IgD-negative memory B cell (primary cell): Measurements from ENCODE around the gene WT1. TPM values are rescaled to one million over a fixed set of nuclear protein-coding genes. Genes with fewer than 3 reads are reported as not detected.

Experiments used
- H3K27ac Mint-ChIP-seq, 3 donors: one replicate each; pipeline ENCODE4 v1.8.0; 2020 to 2022; ENCODE audit warnings: mild to moderate bottlenecking in 3 of 3, mixed read lengths in 3 of 3, moderate library complexity in 1 of 3
- H3K27me3 Mint-ChIP-seq: one replicate; pipeline ENCODE4 v1.8.0; 2021; ENCODE audit warnings: mixed read lengths
- H3K36me3 Mint-ChIP-seq: one replicate; pipeline ENCODE4 v1.8.0; 2020; ENCODE audit warnings: mild to moderate bottlenecking, mixed read lengths
- H3K4me1 Mint-ChIP-seq, 3 donors: one replicate each; pipeline ENCODE4 v1.8.0; 2020 to 2022; ENCODE audit warnings: mixed read lengths in 3 of 3, mild to moderate bottlenecking in 1 of 3
- H3K4me3 Mint-ChIP-seq, 4 donors: one replicate each; pipeline ENCODE4 v1.8.0; 2020 to 2022; ENCODE audit warnings: mild to moderate bottlenecking in 4 of 4, mixed read lengths in 4 of 4, moderate library complexity in 3 of 4
- H3K9me3 Mint-ChIP-seq, 3 donors: one replicate each; pipeline ENCODE4 v1.8.0; 2020 to 2021; ENCODE audit warnings: mixed read lengths in 3 of 3, mild to moderate bottlenecking in 1 of 3
- polyA plus RNA-seq: library from polyadenylated mRNA; unstranded; fragments of 300-500 nt; fragmentation: Illumina TruSeq; gene quantifications from one replicate; pipeline ENCODE4 v1.2.3, GENCODE V29; 2021

WT1 gene
- polyA plus RNA-seq, 1 donor from 2014 or later = not detected

GRCh38 chr11:32446227-32446626 is 10.9 kb upstream of the WT1 start:
- Mint-ChIP-seq H3K9me3 (peaks cover 0 to 2% (median 1%) of the 10 kb centered on the region in 3 donors), H3K4me3 (no peak overlapping the region), H3K27ac (no peak overlapping the region), H3K27me3 (peaks cover 14% of the 10 kb centered on the region), H3K36me3 (peaks cover 3% of the 10 kb centered on the region), H3K4me1 (no peaks in the 10 kb centered on the region)

- Mint-ChIP-seq H3K27me3 (peaks cover 25% of the 10 kb centered on the region), H3K9me3 (peaks cover 0 to 1% (median 0%) of the 10 kb centered on the region in 3 donors)
Measured at GRCh38 chr11:32444186-32444585, 8.8 kb upstream of the WT1 start.

GRCh38 chr11:32440916-32441315 is 5.6 kb upstream of the WT1 start:
- peaks cover 45% of the 10 kb centered on the region for H3K27me3 Mint-ChIP-seq
- peaks cover 0 to 2% (median 1%) of the 10 kb centered on the region in 3 donors for H3K9me3 Mint-ChIP-seq
- peaks cover 2 to 4% (median 3%) of the 10 kb centered on the region in 3 donors for H3K4me1 Mint-ChIP-seq
- no peak overlapping the region for H3K27ac Mint-ChIP-seq
- no peak overlapping the region for H3K4me3 Mint-ChIP-seq
- H3K36me3 Mint-ChIP-seq = no peaks in the 10 kb centered on the region

More at GRCh38 chr11:32444186-32444585, 8.8 kb upstream of the WT1 start:
- Mint-ChIP-seq H3K36me3 (no peaks in the 10 kb centered on the region), H3K4me3 (no peak overlapping the region), H3K27ac (no peak overlapping the region), H3K4me1 (peaks cover 1 to 4% (median 2%) of the 10 kb centered on the region in 3 donors)

- H3K4me1 Mint-ChIP-seq = peaks cover 3 to 5% (median 4%) of the 10 kb centered on the region in 3 donors
- H3K4me3 Mint-ChIP-seq = no peak overlapping the region
- peaks cover 49% of the 10 kb centered on the region for H3K27me3 Mint-ChIP-seq
- no peaks in the 10 kb centered on the region for H3K36me3 Mint-ChIP-seq
- peaks cover 0 to 2% (median 1%) of the 10 kb centered on the region in 3 donors for H3K9me3 Mint-ChIP-seq
- H3K27ac Mint-ChIP-seq = no peak overlapping the region
Measured at GRCh38 chr11:32440312-32440908, 5.1 kb upstream of the WT1 start.

GRCh38 chr11:32439501-32440210 is 4.3 kb upstream of the WT1 start:
- Mint-ChIP-seq H3K27me3 (peaks cover 49% of the 10 kb centered on the region), H3K4me1 (peaks cover 3 to 5% (median 4%) of the 10 kb centered on the region in 3 donors), H3K9me3 (peaks cover 0 to 2% (median 1%) of the 10 kb centered on the region in 3 donors), H3K4me3 (peak overlapping the region in 2 of 4 donors; percentile 17 to 54), H3K27ac (no peak overlapping the region), H3K36me3 (no peaks in the 10 kb centered on the region)

- Mint-ChIP-seq H3K27ac (no peak overlapping the region), H3K36me3 (no peaks in the 10 kb centered on the region), H3K4me1 (peaks cover 4 to 5% (median 5%) of the 10 kb centered on the region in 3 donors), H3K4me3 (no peak overlapping the region), H3K9me3 (peaks cover 0 to 2% (median 1%) of the 10 kb centered on the region in 3 donors), H3K27me3 (peaks cover 51% of the 10 kb centered on the region)
Measured at GRCh38 chr11:32438866-32439489, 3.6 kb upstream of the WT1 start.

GRCh38 chr11:32438346-32438865 is 3.1 kb upstream of the WT1 start:
- peaks cover 4 to 7% (median 5%) of the 10 kb centered on the region in 3 donors for H3K4me1 Mint-ChIP-seq
- H3K36me3 Mint-ChIP-seq = no peaks in the 10 kb centered on the region
- peak overlapping the region in 1 of 4 donors; percentile 54 for H3K4me3 Mint-ChIP-seq
- H3K9me3 Mint-ChIP-seq = peaks cover 0 to 2% (median 1%) of the 10 kb centered on the region in 3 donors
- H3K27ac Mint-ChIP-seq = no peak overlapping the region
- peaks cover 55% of the 10 kb centered on the region for H3K27me3 Mint-ChIP-seq

GRCh38 chr11:32437495-32438345 is 2.4 kb upstream of the WT1 start:
- peaks cover 4 to 7% (median 5%) of the 10 kb centered on the region in 3 donors for H3K4me1 Mint-ChIP-seq
- no peaks in the 10 kb centered on the region for H3K36me3 Mint-ChIP-seq
- H3K27me3 Mint-ChIP-seq = peaks cover 62% of the 10 kb centered on the region
- peaks cover 0 to 2% (median 1%) of the 10 kb centered on the region in 3 donors for H3K9me3 Mint-ChIP-seq
- H3K27ac Mint-ChIP-seq = no peak overlapping the region
- peak overlapping the region in 2 of 4 donors; percentile 51 to 55 for H3K4me3 Mint-ChIP-seq

- H3K4me1 Mint-ChIP-seq = peaks cover 7 to 9% (median 8%) of the 10 kb centered on the region in 3 donors
- no peaks in the 10 kb centered on the region for H3K36me3 Mint-ChIP-seq
- no peak overlapping the region for H3K27ac Mint-ChIP-seq
Measured at GRCh38 chr11:32436751-32437494, 1.6 kb upstream of the WT1 start.

GRCh38 chr11:32435942-32436750 is 807 bp upstream of the WT1 start:
- Mint-ChIP-seq H3K36me3 (no peaks in the 10 kb centered on the region), H3K4me1 (peaks cover 7 to 9% (median 8%) of the 10 kb centered on the region in 3 donors), H3K27ac (peak overlapping the region in 1 of 3 donors; percentile 60), H3K27me3 (peaks cover 69% of the 10 kb centered on the region), H3K4me3 (peak overlapping the region in 1 of 4 donors; percentile 63), H3K9me3 (peaks cover 0 to 2% (median 0%) of the 10 kb centered on the region in 3 donors)

More at GRCh38 chr11:32436751-32437494, 1.6 kb upstream of the WT1 start:
- H3K9me3 Mint-ChIP-seq = peaks cover 0 to 2% (median under 1%) of the 10 kb centered on the region in 3 donors
- H3K27me3 Mint-ChIP-seq = peaks cover 66% of the 10 kb centered on the region
- peak overlapping the region in 1 of 4 donors; percentile 13 for H3K4me3 Mint-ChIP-seq

GRCh38 chr11:32435152-32435480 is 223 bp downstream of the WT1 start:
- peaks cover 72% of the 10 kb centered on the region for H3K27me3 Mint-ChIP-seq
- H3K36me3 Mint-ChIP-seq = no peaks in the 10 kb centered on the region
- no peak overlapping the region for H3K27ac Mint-ChIP-seq
- peaks cover 7 to 9% (median 8%) of the 10 kb centered on the region in 3 donors for H3K4me1 Mint-ChIP-seq
- peaks cover 0 to 3% (median 0%) of the 10 kb centered on the region in 3 donors for H3K9me3 Mint-ChIP-seq
- H3K4me3 Mint-ChIP-seq = no peak overlapping the region

- Mint-ChIP-seq H3K27ac (no peak overlapping the region), H3K4me3 (no peak overlapping the region), H3K9me3 (peaks cover 0 to 3% (median 0%) of the 10 kb centered on the region in 3 donors), H3K36me3 (no peaks in the 10 kb centered on the region), H3K4me1 (peaks cover 5 to 9% (median 5%) of the 10 kb centered on the region in 3 donors), H3K27me3 (peaks cover 74% of the 10 kb centered on the region)
Measured at GRCh38 chr11:32434356-32435151, 785 bp downstream of the WT1 start.
